Heart right ventricle (tissue), 16 donors: ENCODE measurements around the gene HAS3. TPM values are rescaled to one million over a fixed set of nuclear protein-coding genes. Genes with fewer than 3 reads are reported as not detected.
"Not testable (repeated sequence)": the region's sequence is repeated elsewhere in the genome, so short reads cannot be mapped to it uniquely, and the experiment has no call there.

Source experiments
- ATAC-seq, 8 donors: fragments of 200-7000 bp; cut with Tn5 transposase; one replicate each; pipeline ENCODE4 v1.9.1; 2020; ENCODE audit warnings: mild to moderate bottlenecking in 8 of 8, moderate library complexity in 8 of 8, moderate number of reproducible peaks in 1 of 8
- DNase-seq, 2 donors: peaks; one replicate each; pipeline ENCODE4 v3.0.0-alpha.2; 2020
- H3K27ac ChIP-seq, 10 donors: fragments of 200-600 bp; sonication (generic) in 2 of 10; one replicate each; pipeline versions ENCODE4 v1.5.0 to v1.8.0; 2020 to 2022; ENCODE audit warnings: mild to moderate bottlenecking in 3 of 10
- H3K27me3 ChIP-seq, 7 donors: fragments of 200-600 bp; one replicate each; pipeline ENCODE4 v1.8.0; 2021 to 2022; ENCODE audit warnings: mild to moderate bottlenecking in 2 of 7
- H3K36me3 ChIP-seq, 9 donors: fragments of 200-600 bp; sonication (generic) in 1 of 9; one replicate each; pipeline versions ENCODE4 v1.5.0 to v1.8.0; 2020 to 2022; ENCODE audit warnings: mild to moderate bottlenecking in 2 of 9
- H3K4me1 ChIP-seq, 9 donors: fragments of 200-600 bp; sonication (generic) in 1 of 9; one replicate each; pipeline versions ENCODE4 v1.5.0 to v1.8.0; 2020 to 2022; ENCODE audit warnings: mild to moderate bottlenecking in 4 of 9
- H3K4me3 ChIP-seq, 10 donors: fragments of 200-600 bp; sonication (generic) in 2 of 10; one replicate each; pipeline versions ENCODE4 v1.5.0 to v1.8.0; 2020 to 2022; ENCODE audit warnings: mild to moderate bottlenecking in 7 of 10, moderate library complexity in 2 of 10
- H3K9me3 ChIP-seq, 11 donors: fragments of 200-600 bp in 10 of 11; sonication (generic) in 2 of 11; one replicate each; pipeline versions ENCODE4 v1.5.0 to v1.8.0; 2013 to 2022; ENCODE audit warnings: mild to moderate bottlenecking in 2 of 11, control low read depth in 1 of 11, moderate library complexity in 1 of 11
- CTCF ChIP-seq, 9 donors: fragments of 200-600 bp; sonication (generic) in 2 of 9; IDR thresholded peaks; one replicate each; pipeline versions ENCODE4 v1.5.0 to v1.8.0; 2021 to 2022; ENCODE audit warnings: antibody characterized with exemption in 9 of 9, mild to moderate bottlenecking in 5 of 9, moderate library complexity in 1 of 9
- WGBS, 2 donors: extraction: QIAGEN DNeasy Blood & Tissue Kit; methylation state at CpG; one replicate each; pipeline ENCODE4 v1.1.7; 2013; ENCODE audit warnings: inconsistent platforms in 1 of 2; 5-methylcytosine and 5-hydroxymethylcytosine counted together
- intact Hi-C, 10 donors: fragments of 100-400 bp; cut with DNase I; formaldehyde crosslinking; loops; one replicate each; pipeline versions ENCODE4 v1.11.1 to v1.14.2; 2022
- polyA plus RNA-seq, 2 donors: library from polyadenylated mRNA; stranded (reverse); fragments of 200-250 nt; gene quantifications; one replicate each; pipeline ENCODE4 v1.2.3, GENCODE V29; 2013
- total RNA-seq, 10 donors: library from RNA; stranded (reverse); fragmentation: NEBNext Ultra II Directional in 3 of 10; extraction: Animal tissue kit (Norgen Biotek cat#: 25700) in 3 of 10; gene quantifications; one replicate each; pipeline versions ENCODE4 v1.2.1 to v1.2.4, GENCODE V29; 2021 to 2023
- donor health status: Arrhythmogenic right ventricular cardiomyopathy.
- donor health status: ischemic (EF 13 %, LVEDD 7.1; RV severe dilation, severe dysfunction).
- donor health status: healthy with polysubstance abuse.
- donor health status: DM: no; HTN: yes; CAD: no.
- donor health status: DM: no; HTN: no; CAD: no.
- donor health status: ischemic (EF 25% LVEDD 6.9; RV normal size, moderate dysfunction).
- donor health status: ischemic (EF 25% LVEDD 5.7; RV mildly dilated, moderate dysfunction).
- donor health status: healthy.
- donor health status: DM: yes; HTN: yes; CAD: no.
- donor health status: Ischemic cardiomyopathy.
- donor health status: ischemic (EF 35%, LVEDD 5.7; RV mildly dilated, moderate dysfunction).
- donor health status: nonischemic (EF 11% LVEDD 7.7; RV severe dilation, severe dysfunction).
- donor health status: DM: yes; HTN: yes; CAD: no.
- donor health status: PGD.
- donor health status: ischemic (EF 29% LVEDD 5.4; RV normal size, mild dysfunction).
- donor health status: nonischemic (EF 23%, LVEDD 6.1; RV moderate dilation, normal function).

The HAS3 gene
- total and polyA plus RNA-seq, 12 donors = 0.15 to 1.8 (median 0.38) TPM

- WGBS, 2 donors = 42 to 50% methylated on average over 5 of the region's 5 CpGs
These were observed 28.0 kb downstream of the HAS3 start for GRCh38 chr16:69133373-69133954.

GRCh38 chr16:69138608-69139007, 33.2 kb downstream of the HAS3 start:
- Histone ChIP-seq H3K27ac (no peak overlapping the region), H3K36me3 (peaks cover 0 to 83% (median 27%) of the 10 kb centered on the region in 9 donors), H3K4me1 (peaks cover 0 to 10% (median 5%) of the 10 kb centered on the region in 9 donors), H3K9me3 (no peaks in the 10 kb centered on the region), H3K4me3 (no peak overlapping the region), H3K27me3 (no peaks in the 10 kb centered on the region)
- intact Hi-C loops = no loop called here
- WGBS, 2 donors = 79 to 86% methylated on average over 2 of the region's 2 CpGs
- ATAC-seq (no peak), DNase-seq (no peak)
- TF ChIP-seq CTCF (IDR thresholded peaks at IDR 0.05) = no peak

More at GRCh38 chr16:69133373-69133954, 28.0 kb downstream of the HAS3 start:
- intact Hi-C loops = loop anchor here in 1 of 10 donors (5.0 kb wide), 1 partner anchor 291 kb away; the partner anchor contains the start of gene TANGO6
- TF ChIP-seq CTCF (IDR thresholded peaks at IDR 0.05) = no peak
- Histone ChIP-seq H3K36me3 (peaks cover 0 to 38% (median 10%) of the 10 kb centered on the region in 9 donors), H3K9me3 (no peaks in the 10 kb centered on the region), H3K4me3 (peak overlapping the region; percentile 54 to 99 (median 92)), H3K4me1 (peaks cover 4 to 36% (median 29%) of the 10 kb centered on the region in 9 donors), H3K27ac (peak overlapping the region in 4 of 10 donors; percentile 92 to 97 (median 96)), H3K27me3 (no peaks in the 10 kb centered on the region)
- DNase-seq (no peak), ATAC-seq (no peak)

GRCh38 chr16:69139464-69139863, 34.0 kb downstream of the HAS3 start:
- DNase-seq, H3K27me3 ChIP-seq, ATAC-seq, H3K27ac ChIP-seq, H3K4me1 ChIP-seq, H3K4me3 ChIP-seq, intact Hi-C loops, H3K9me3 ChIP-seq: not testable (repeated sequence)
- H3K36me3 ChIP-seq = peaks cover 0 to 92% (median 27%) of the 10 kb centered on the region in 9 donors
- WGBS, 2 donors = 97 to 98% methylated on average over 7 of the region's 7 CpGs

GRCh38 chr16:69141014-69141413, 35.6 kb downstream of the HAS3 start:
- peaks cover 0 to 100% (median 27%) of the 10 kb centered on the region in 9 donors for H3K36me3 ChIP-seq
- intact Hi-C loops = no loop called here
- WGBS, 2 donors = 92 to 93% methylated on average over 5 of the region's 5 CpGs
- no peak for ATAC-seq
- H3K27ac ChIP-seq = no peak overlapping the region
- H3K4me1 ChIP-seq = no peaks in the 10 kb centered on the region
- no peaks in the 10 kb centered on the region for H3K27me3 ChIP-seq
- DNase-seq = no peak
- H3K4me3 ChIP-seq = no peak overlapping the region
- no peak for TF ChIP-seq CTCF (IDR thresholded peaks at IDR 0.05)
- H3K9me3 ChIP-seq = no peaks in the 10 kb centered on the region

GRCh38 chr16:69141936-69142335, 36.5 kb downstream of the HAS3 start:
- peaks cover 0 to 100% (median 27%) of the 10 kb centered on the region in 9 donors for H3K36me3 ChIP-seq

More at GRCh38 chr16:69141936-69142335, 36.5 kb downstream of the HAS3 start:
- intact Hi-C loops = no loop called here
- ATAC-seq = no peak
- no peaks in the 10 kb centered on the region for H3K27me3 ChIP-seq
- DNase-seq = no peak
- WGBS, 2 donors = 92 to 96% methylated on average over 4 of the region's 4 CpGs
- H3K4me1 ChIP-seq = no peaks in the 10 kb centered on the region
- TF ChIP-seq CTCF (IDR thresholded peaks at IDR 0.05) = no peak
- H3K27ac ChIP-seq = no peak overlapping the region
- no peaks in the 10 kb centered on the region for H3K9me3 ChIP-seq
- no peak overlapping the region for H3K4me3 ChIP-seq
